Neutrophil (primary cell): ENCODE results near the gene CCDC197.

ENCODE experiments used
- H3K27ac ChIP-seq: fragments of 200-600 bp; sonication (generic); 2 replicates; pipeline ENCODE4 v1.5.1; 2016; ENCODE audit warnings: mild to moderate bottlenecking, moderate library complexity
- H3K27me3 ChIP-seq: fragments of 200-600 bp; sonication (generic); 2 replicates; pipeline ENCODE4 v1.6.0; 2016; ENCODE audit warnings: mild to moderate bottlenecking
- H3K36me3 ChIP-seq: fragments of 200-600 bp; sonication (generic); 2 replicates; pipeline ENCODE4 v1.5.1; 2017
- H3K4me1 ChIP-seq, 2 experiments: fragments of 200-600 bp in 1 of 2; sonication (generic) in 1 of 2; 1 replicate in 1 of 2; 2 replicates in 1 of 2; pipeline versions ENCODE4 v1.5.1 to v1.6.1; 2013 to 2016; ENCODE audit warnings: low read depth in 1 of 2, low read length in 1 of 2, mild to moderate bottlenecking in 1 of 2, moderate library complexity in 1 of 2; ENCODE audit not compliant: control insufficient read depth in 1 of 2, insufficient read depth in 1 of 2
- H3K4me3 ChIP-seq, 2 experiments: fragments of 200-600 bp in 1 of 2; sonication (generic) in 1 of 2; 1 replicate in 1 of 2; 2 replicates in 1 of 2; pipeline ENCODE4 v1.5.1; 2013 to 2016; ENCODE audit warnings: low read depth in 1 of 2, low read length in 1 of 2, mild to moderate bottlenecking in 1 of 2, moderate library complexity in 1 of 2
- H3K9me3 ChIP-seq: fragments of 200-600 bp; sonication (generic); 2 replicates; pipeline ENCODE4 v1.5.1; 2016
- CTCF ChIP-seq: fragments of 200-600 bp; sonication (generic); IDR thresholded peaks from 2 replicates; pipeline ENCODE4 v1.5.1; 2016; ENCODE audit warnings: antibody characterized with exemption

CCDC197 gene

GRCh38 chr14:94000267-94000666, 3.2 kb downstream of the CCDC197 start:
- Histone ChIP-seq H3K27ac (no peak overlapping the region), H3K4me1 (no peaks in the 10 kb centered on the region), H3K9me3 (no peaks in the 10 kb centered on the region), H3K27me3 (peaks cover 12% of the 10 kb centered on the region), H3K4me3 (no peak overlapping the region), H3K36me3 (no peaks in the 10 kb centered on the region)
- no peak for TF ChIP-seq CTCF

GRCh38 chr14:94001016-94001415, 3.9 kb downstream of the CCDC197 start:
- Histone ChIP-seq H3K27me3 (peaks cover 12% of the 10 kb centered on the region), H3K9me3 (no peaks in the 10 kb centered on the region), H3K4me3 (no peak overlapping the region), H3K36me3 (no peaks in the 10 kb centered on the region), H3K4me1 (no peaks in the 10 kb centered on the region), H3K27ac (no peak overlapping the region)
- TF ChIP-seq CTCF, result no peak

- Histone ChIP-seq H3K4me3 (no peak overlapping the region), H3K27me3 (peaks cover 12% of the 10 kb centered on the region)
Measured at GRCh38 chr14:94001501-94002396, 4.6 kb downstream of the CCDC197 start.

DNA sequence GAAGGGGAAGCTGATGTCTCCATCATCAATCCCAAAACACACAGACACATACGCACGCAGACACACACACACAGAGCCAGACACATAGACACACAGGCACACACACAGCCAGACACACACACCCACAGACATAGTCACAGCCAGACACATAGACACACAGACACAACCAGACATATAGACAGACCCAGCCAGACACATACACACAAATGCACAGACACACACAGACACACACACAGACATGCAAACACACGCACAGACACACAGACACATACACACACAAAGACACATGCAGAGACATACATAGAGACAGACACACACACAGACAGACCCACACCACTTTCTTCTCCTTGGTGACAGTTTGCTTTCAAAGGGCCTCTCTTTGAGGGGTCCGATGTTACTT, 6.3 kb downstream of the CCDC197 start:
- no peak for TF ChIP-seq CTCF
- Histone ChIP-seq H3K27ac (no peak overlapping the region), H3K4me1 (no peaks in the 10 kb centered on the region), H3K36me3 (no peaks in the 10 kb centered on the region), H3K4me3 (no peak overlapping the region), H3K9me3 (no peaks in the 10 kb centered on the region), H3K27me3 (peaks cover 12% of the 10 kb centered on the region)

More at GRCh38 chr14:94001501-94002396, 4.6 kb downstream of the CCDC197 start:
- H3K27ac ChIP-seq, result no peak overlapping the region
- TF ChIP-seq CTCF, result peak; percentile 93
- H3K36me3 ChIP-seq, result no peaks in the 10 kb centered on the region
- no peaks in the 10 kb centered on the region for H3K4me1 ChIP-seq
- H3K9me3 ChIP-seq, result no peaks in the 10 kb centered on the region

- Histone ChIP-seq H3K4me3 (no peak overlapping the region), H3K27me3 (peaks cover 12% of the 10 kb centered on the region), H3K36me3 (no peaks in the 10 kb centered on the region), H3K9me3 (no peaks in the 10 kb centered on the region), H3K27ac (no peak overlapping the region), H3K4me1 (no peaks in the 10 kb centered on the region)
- TF ChIP-seq CTCF, result no peak
Measured at GRCh38 chr14:94004015-94004414, 6.9 kb downstream of the CCDC197 start.
